H1 (cell line): ENCODE measurements around the gene TMEM132A. TPM values are rescaled to one million over a fixed set of nuclear protein-coding genes. Genes with fewer than 3 reads are reported as not detected.

Experiments
- CREB1 ChIP-seq: IDR thresholded peaks from 2 replicates; pipeline ENCODE4 v1.6.1; 2012; ENCODE audit warnings: inconsistent platforms
- GTF2F1 ChIP-seq: IDR thresholded peaks from 2 replicates; pipeline ENCODE4 v1.6.1; 2012; ENCODE audit warnings: low read depth, low read length, improper control_type of control experiment, borderline replicate concordance
- KDM4A ChIP-seq: IDR thresholded peaks from one replicate; pipeline ENCODE4 v1.7.1; 2012; ENCODE audit warnings: low read depth, mild to moderate bottlenecking, moderate library complexity, low read length, inconsistent platforms; ENCODE audit not compliant: severe bottlenecking
- RNF2 ChIP-seq: fragments of 200-900, 300-1000 bp; sonication (generic); IDR thresholded peaks from 2 replicates; pipeline ENCODE4 v1.7.1; 2016; ENCODE audit warnings: borderline replicate concordance, low read depth, mild to moderate bottlenecking, antibody characterized with exemption, low read length; ENCODE audit not compliant: poor library complexity, severe bottlenecking; ENCODE audit errors: missing control alignments
- SAP30 ChIP-seq: fragments of 300-600 bp; sonication (generic); IDR thresholded peaks from 2 replicates; pipeline ENCODE4 v1.7.1; 2012; ENCODE audit warnings: low read length, moderate library complexity, mild to moderate bottlenecking, inconsistent platforms; ENCODE audit not compliant: insufficient read depth, insufficient replicate concordance
- polyA plus RNA-seq, 7 experiments: library from polyadenylated mRNA; depleted of rRNA in 3 of 7; stranded (reverse) in 5 of 7; unstranded in 2 of 7; fragments of >200 nt in 5 of 7; fragments of 200-250 nt in 2 of 7; gene quantifications; 1 replicate in 5 of 7; 2 replicates in 1 of 7; 4 replicates in 1 of 7; pipeline versions ENCODE4 v1.2.1 to v1.2.3, GENCODE V29; 2011 to 2013; ENCODE audit warnings: missing spikeins in 2 of 7, mixed read lengths in 2 of 7
- total RNA-seq: library from RNA; stranded (reverse); fragmentation: NEBNext Ultra II Directional; extraction: Animal tissue kit (Norgen Biotek cat#: 25700); gene quantifications from 2 replicates; pipeline ENCODE4 v1.2.1, GENCODE V29; 2021

TMEM132A gene
- total and polyA plus RNA-seq, 2 of the 8 experiments (the other 6 are each of a cell fraction or from before 2014, with no cell fraction given), result 46.6 to 97.9 TPM

GRCh38 chr11:60895687-60896086 lies 28.6 kb upstream of the TMEM132A start (continued):
- TF ChIP-seq KDM4A (no peak), SAP30 (no peak), GTF2F1 (no peak), CREB1 (no peak), RNF2 (no peak)
